Neuronal stem cell (in vitro differentiated cells): Measurements from ENCODE around the gene KIF26B.

ENCODE experiments used
- DNase-seq: peaks from one replicate; pipeline ENCODE4 v3.0.0-alpha.2; 2013; ENCODE audit warnings: low spot score
- H2AFZ ChIP-seq: one replicate; pipeline ENCODE4 v1.6.1; 2013; ENCODE audit warnings: mild to moderate bottlenecking, low read length, inconsistent platforms
- H2AK5ac ChIP-seq: 2 replicates; pipeline ENCODE4 v1.6.1; 2013; ENCODE audit warnings: low read depth, mild to moderate bottlenecking, inconsistent platforms, low read length, moderate library complexity, mixed read lengths
- H2BK120ac ChIP-seq: 2 replicates; pipeline ENCODE4 v1.6.1; 2013; ENCODE audit warnings: low read depth, mild to moderate bottlenecking, inconsistent platforms, low read length, moderate library complexity, mixed read lengths
- H2BK12ac ChIP-seq: one replicate; pipeline ENCODE4 v1.6.1; 2013; ENCODE audit warnings: low read length, inconsistent platforms
- H2BK15ac ChIP-seq: 2 replicates; pipeline ENCODE4 v1.6.1; 2013; ENCODE audit warnings: mild to moderate bottlenecking, low read length, inconsistent platforms, mixed read lengths
- H2BK5ac ChIP-seq: one replicate; pipeline ENCODE4 v1.6.1; 2013; ENCODE audit warnings: inconsistent platforms, mild to moderate bottlenecking, low read length, moderate library complexity
- H3K14ac ChIP-seq: one replicate; pipeline ENCODE4 v1.6.1; 2013; ENCODE audit warnings: low read length, inconsistent platforms
- H3K18ac ChIP-seq: 2 replicates; pipeline ENCODE4 v1.6.1; 2013; ENCODE audit warnings: low read length, inconsistent platforms
- H3K23ac ChIP-seq: 2 replicates; pipeline ENCODE4 v1.6.1; 2013; ENCODE audit warnings: low read depth, mild to moderate bottlenecking, mixed read lengths, low read length, inconsistent platforms; ENCODE audit not compliant: poor library complexity
- H3K27ac ChIP-seq: replicated peaks from 3 replicates; pipeline ENCODE4 v1.5.1; 2013; ENCODE audit warnings: low read length, inconsistent platforms
- H3K27me3 ChIP-seq, 3 experiments: 2 replicates each; pipeline ENCODE4 v1.6.1; 2013; ENCODE audit warnings: low read length in 3 of 3, mild to moderate bottlenecking in 2 of 3, inconsistent platforms in 1 of 3, low read depth in 1 of 3, mixed read lengths in 1 of 3, moderate library complexity in 1 of 3; ENCODE audit not compliant: control insufficient read depth in 3 of 3, insufficient read depth in 3 of 3
- H3K36me3 ChIP-seq, 2 donors: replicated peaks in 1 of 2; 2 replicates each; pipeline ENCODE4 v1.6.1; 2013; ENCODE audit warnings: low read length in 2 of 2; ENCODE audit not compliant: control insufficient read depth in 2 of 2, insufficient read depth in 2 of 2
- H3K4ac ChIP-seq: 2 replicates; pipeline ENCODE4 v1.6.1; 2013; ENCODE audit warnings: inconsistent platforms, mild to moderate bottlenecking, low read length, moderate library complexity
- H3K4me1 ChIP-seq, 2 donors: 1 replicate in 1 of 2; 2 replicates in 1 of 2; pipeline ENCODE4 v1.6.1; 2013; ENCODE audit warnings: low read length in 2 of 2, low read depth in 1 of 2; ENCODE audit not compliant: control insufficient read depth in 2 of 2, insufficient read depth in 1 of 2
- H3K4me2 ChIP-seq: one replicate; pipeline ENCODE4 v1.6.1; 2013; ENCODE audit warnings: mild to moderate bottlenecking, low read length, inconsistent platforms; ENCODE audit not compliant: insufficient read depth, poor library complexity, severe bottlenecking
- H3K4me3 ChIP-seq, 2 donors: 2 replicates each; pipeline ENCODE4 v1.5.1; 2013; ENCODE audit warnings: low read length in 2 of 2, mild to moderate bottlenecking in 2 of 2, inconsistent platforms in 1 of 2, moderate library complexity in 1 of 2
- H3K79me1 ChIP-seq: one replicate; pipeline ENCODE4 v1.6.1; 2013; ENCODE audit warnings: low read depth, mild to moderate bottlenecking, inconsistent platforms, low read length, moderate library complexity
- H3K9ac ChIP-seq: one replicate; pipeline ENCODE4 v1.6.1; 2013; ENCODE audit warnings: mild to moderate bottlenecking, low read depth, low read length, inconsistent platforms; ENCODE audit not compliant: poor library complexity
- H3K9me3 ChIP-seq, 2 donors: replicated peaks in 1 of 2; 2 replicates each; pipeline versions ENCODE3 to v1.6.1; 2013; ENCODE audit warnings: low read length in 2 of 2, mild to moderate bottlenecking in 2 of 2, inconsistent platforms in 1 of 2, low read depth in 1 of 2, mixed read lengths in 1 of 2, moderate library complexity in 1 of 2; ENCODE audit not compliant: control insufficient read depth in 2 of 2, insufficient read depth in 1 of 2
- H4K8ac ChIP-seq: one replicate; pipeline ENCODE4 v1.6.1; 2013; ENCODE audit warnings: low read depth, mild to moderate bottlenecking, inconsistent platforms, low read length, moderate library complexity
- H4K91ac ChIP-seq: one replicate; pipeline ENCODE4 v1.6.1; 2013; ENCODE audit warnings: low read length, low read depth, mild to moderate bottlenecking, inconsistent platforms; ENCODE audit not compliant: poor library complexity
- WGBS, 2 donors: extraction: QIAGEN DNeasy Blood & Tissue Kit; methylation state at CpG; one replicate each; pipeline ENCODE4 v1.1.7; 2013; ENCODE audit warnings: missing lambda C conversion rate in 2 of 2, mixed read lengths in 1 of 2; ENCODE audit not compliant: insufficient read length in 2 of 2, insufficient replicate concordance in 1 of 2; ENCODE audit errors: extremely low coverage in 2 of 2; 5-methylcytosine and 5-hydroxymethylcytosine counted together

KIF26B gene

GRCh38 chr1:245377854-245378253 is 223.1 kb downstream of the KIF26B start:
- no peak overlapping the region for H3K18ac ChIP-seq
- no peak overlapping the region for H4K8ac ChIP-seq
- H3K4me1 ChIP-seq, result peaks cover 2 to 3% of the 10 kb centered on the region in 2 donors
- H3K9me3 ChIP-seq, result peaks cover 2 to 7% of the 10 kb centered on the region in 2 donors
- H2BK12ac ChIP-seq, result no peak overlapping the region
- H2BK5ac ChIP-seq, result no peak overlapping the region
- no peaks in the 10 kb centered on the region for H3K27me3 ChIP-seq
- no peak overlapping the region for H3K27ac ChIP-seq
- H2BK15ac ChIP-seq, result no peak overlapping the region
- H2AK5ac ChIP-seq, result no peak overlapping the region
- no peak overlapping the region for H4K91ac ChIP-seq
- H3K36me3 ChIP-seq, result peaks cover 0 to 7% of the 10 kb centered on the region in 2 donors
- H3K4ac ChIP-seq, result no peak overlapping the region
- no peak overlapping the region for H2BK120ac ChIP-seq
- H2AFZ ChIP-seq, result no peak overlapping the region
- H3K9ac ChIP-seq, result no peak overlapping the region
- no peak for DNase-seq
- no peaks in the 10 kb centered on the region for H3K79me1 ChIP-seq
- WGBS, 2 donors, result no CpG with 5 or more reads among the region's 5 CpGs
- H3K4me3 ChIP-seq, result no peak overlapping the region
- H3K23ac ChIP-seq, result no peak overlapping the region
- no peak overlapping the region for H3K14ac ChIP-seq
- H3K4me2 ChIP-seq, result no peak overlapping the region

DNA sequence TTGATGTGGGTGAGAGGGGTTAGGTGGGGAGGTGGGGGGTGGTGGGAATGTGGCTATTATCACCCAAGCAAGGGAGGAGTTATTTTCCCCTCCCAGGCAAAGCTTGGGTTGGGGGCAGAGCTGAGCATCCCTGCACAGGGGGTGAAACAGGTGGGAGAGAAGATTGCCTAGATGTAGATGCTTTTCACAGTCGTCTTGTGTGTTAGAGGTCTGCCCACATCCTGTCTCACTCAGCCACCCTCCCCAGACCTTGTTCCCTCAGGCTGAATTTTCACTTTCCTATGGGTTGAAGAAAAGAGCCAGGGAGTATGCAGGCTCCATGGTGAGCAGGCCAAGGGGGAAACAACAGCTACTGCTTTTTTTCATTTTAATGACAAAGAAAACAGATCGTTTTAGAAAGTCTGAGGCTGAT is 223.5 kb downstream of the KIF26B start:
- no peak overlapping the region for H3K4me3 ChIP-seq
- H2AK5ac ChIP-seq, result no peak overlapping the region
- no peak overlapping the region for H2BK5ac ChIP-seq
- no CpG with 5 or more reads among the region's 2 CpGs for WGBS, 2 donors
- DNase-seq, result no peak
- no peak overlapping the region for H3K9ac ChIP-seq
- no peak overlapping the region for H3K23ac ChIP-seq
- H4K91ac ChIP-seq, result no peak overlapping the region
- no peak overlapping the region for H3K4me2 ChIP-seq
- no peak overlapping the region for H4K8ac ChIP-seq
- no peak overlapping the region for H2BK12ac ChIP-seq
- peaks cover 0 to 7% of the 10 kb centered on the region in 2 donors for H3K36me3 ChIP-seq
- no peaks in the 10 kb centered on the region for H3K27me3 ChIP-seq
- no peaks in the 10 kb centered on the region for H3K79me1 ChIP-seq
- H3K14ac ChIP-seq, result no peak overlapping the region
- H3K4ac ChIP-seq, result no peak overlapping the region
- no peak overlapping the region for H2BK15ac ChIP-seq
- no peak overlapping the region for H3K27ac ChIP-seq
- H3K18ac ChIP-seq, result no peak overlapping the region
- H3K4me1 ChIP-seq, result peaks cover 2 to 3% of the 10 kb centered on the region in 2 donors
- H2AFZ ChIP-seq, result peak overlapping the region; percentile 27
- no peak overlapping the region for H2BK120ac ChIP-seq
- H3K9me3 ChIP-seq, result peaks cover 2 to 4% of the 10 kb centered on the region in 2 donors

DNA sequence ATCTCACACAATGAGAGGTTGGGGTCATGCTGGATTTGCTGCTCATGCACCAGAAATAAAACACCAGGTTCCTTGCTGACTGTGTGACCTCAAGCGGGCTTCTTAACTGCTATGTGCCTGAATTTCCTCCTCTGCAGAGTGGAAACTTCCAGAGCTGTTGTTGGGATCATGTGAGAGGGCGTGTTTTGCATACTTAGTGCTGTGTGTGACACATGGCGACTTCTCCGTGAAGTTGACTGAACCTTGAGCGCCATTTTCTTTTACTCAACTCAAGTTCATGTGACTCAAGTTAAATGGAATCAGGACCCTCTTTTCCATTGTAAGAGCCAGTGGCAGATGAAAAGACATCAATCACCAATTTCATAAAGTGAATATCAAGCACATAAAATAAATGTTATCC is 224.0 kb downstream of the KIF26B start:
- H4K8ac ChIP-seq, result no peak overlapping the region
- no peak overlapping the region for H3K14ac ChIP-seq
- no peak for DNase-seq
- no peaks in the 10 kb centered on the region for H3K79me1 ChIP-seq
- H3K4ac ChIP-seq, result no peak overlapping the region
- H3K27ac ChIP-seq, result no peak overlapping the region
- H3K36me3 ChIP-seq, result peaks cover 0 to 7% of the 10 kb centered on the region in 2 donors
- no peak overlapping the region for H2BK12ac ChIP-seq
- H3K27me3 ChIP-seq, result no peaks in the 10 kb centered on the region
- no peak overlapping the region for H3K4me3 ChIP-seq
- H3K4me1 ChIP-seq, result peaks cover 2 to 3% of the 10 kb centered on the region in 2 donors
- no CpG with 5 or more reads among the region's 5 CpGs for WGBS, 2 donors
- H3K18ac ChIP-seq, result no peak overlapping the region
- no peak overlapping the region for H2BK5ac ChIP-seq
- no peak overlapping the region for H3K4me2 ChIP-seq
- no peak overlapping the region for H3K23ac ChIP-seq
- H2AK5ac ChIP-seq, result no peak overlapping the region
- H4K91ac ChIP-seq, result no peak overlapping the region
- H2BK15ac ChIP-seq, result no peak overlapping the region
- no peak overlapping the region for H3K9ac ChIP-seq
- peaks cover 2 to 4% of the 10 kb centered on the region in 2 donors for H3K9me3 ChIP-seq
- H2BK120ac ChIP-seq, result no peak overlapping the region
- H2AFZ ChIP-seq, result peak overlapping the region; percentile 27

DNA sequence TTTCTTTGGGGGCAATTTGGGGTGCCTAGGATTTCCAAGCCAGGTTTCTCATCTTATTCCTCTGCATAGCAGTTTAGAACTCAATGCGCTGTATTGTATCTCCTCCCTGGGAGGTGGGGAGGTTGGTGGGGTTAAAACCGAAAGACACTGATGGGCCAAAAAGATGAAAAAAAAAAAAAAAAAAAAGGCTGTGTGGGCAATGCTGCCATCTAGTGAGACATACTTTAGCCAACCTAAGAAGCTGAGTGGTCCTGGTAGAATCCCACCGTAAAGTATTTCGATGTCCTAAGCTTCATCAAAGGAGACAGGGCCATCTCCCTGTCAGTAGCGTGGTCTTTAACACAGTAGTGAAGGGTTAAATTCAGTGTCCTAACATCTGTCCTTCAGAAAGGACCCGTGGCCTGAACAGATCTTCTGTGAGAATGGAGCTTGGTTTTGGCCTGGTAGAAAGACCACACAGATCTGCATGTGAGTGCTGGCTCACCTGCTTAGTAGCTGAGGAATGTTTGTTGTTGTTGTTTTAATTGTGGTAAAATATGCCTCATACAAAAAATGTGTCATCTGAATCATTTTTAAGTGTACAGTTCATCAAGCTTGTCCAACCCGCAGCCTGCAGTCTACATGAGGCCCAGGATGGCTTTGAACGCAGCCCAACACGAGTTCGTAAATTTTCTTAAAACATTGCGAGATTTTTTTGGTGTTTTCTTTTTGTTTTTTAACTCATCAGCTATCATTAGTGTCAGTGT is 226.2 kb downstream of the KIF26B start:
- H3K36me3 ChIP-seq, result peaks cover 0 to 2% of the 10 kb centered on the region in 2 donors
- no peak overlapping the region for H3K18ac ChIP-seq
- no CpG with 5 or more reads among the region's 11 CpGs for WGBS, 2 donors
- no peak overlapping the region for H3K4me3 ChIP-seq
- peaks cover 2 to 3% of the 10 kb centered on the region in 2 donors for H3K4me1 ChIP-seq
- H2BK120ac ChIP-seq, result no peak overlapping the region
- H3K9me3 ChIP-seq, result peaks cover 0 to 1% of the 10 kb centered on the region in 2 donors
- H3K23ac ChIP-seq, result no peak overlapping the region
- H3K4me2 ChIP-seq, result no peak overlapping the region
- H3K14ac ChIP-seq, result no peak overlapping the region
- DNase-seq, result peak; percentile 26
- H4K91ac ChIP-seq, result no peak overlapping the region
- no peak overlapping the region for H2BK15ac ChIP-seq
- no peak overlapping the region for H3K27ac ChIP-seq
- no peaks in the 10 kb centered on the region for H3K27me3 ChIP-seq
- H2AK5ac ChIP-seq, result no peak overlapping the region
- no peak overlapping the region for H4K8ac ChIP-seq
- H3K4ac ChIP-seq, result no peak overlapping the region
- no peak overlapping the region for H3K9ac ChIP-seq
- H2AFZ ChIP-seq, result no peak overlapping the region
- H2BK5ac ChIP-seq, result no peak overlapping the region
- no peak overlapping the region for H2BK12ac ChIP-seq
- no peaks in the 10 kb centered on the region for H3K79me1 ChIP-seq
